ENCODE results near the gene NRDC. TPM values are rescaled to one million over a fixed set of nuclear protein-coding genes. Genes with fewer than 3 reads are reported as not detected.

The NRDC gene
- total RNA-seq, 4 donors from 2014 or later = 92.3 to 141 (median 113) TPM

DNA sequence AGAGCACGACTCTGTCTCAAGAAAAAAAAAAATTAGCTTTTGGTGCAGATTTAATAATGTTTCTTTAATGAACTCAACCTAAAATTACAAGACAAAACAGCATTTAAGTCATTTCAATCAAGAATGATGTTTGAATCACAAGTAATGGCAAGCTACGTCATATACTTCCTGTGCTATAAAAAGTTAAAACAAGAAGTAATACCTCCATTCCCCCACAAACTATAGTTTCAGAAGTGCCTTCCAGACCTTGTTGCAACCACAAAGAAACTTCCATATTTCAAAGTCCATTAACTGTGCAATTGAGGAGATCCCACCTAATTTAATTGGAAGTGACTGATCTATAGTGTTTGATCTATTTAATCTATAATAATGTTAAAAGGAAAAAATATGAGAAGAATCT lies 15.1 kb downstream of the NRDC start:
- TF ChIP-seq, protein P1, sequence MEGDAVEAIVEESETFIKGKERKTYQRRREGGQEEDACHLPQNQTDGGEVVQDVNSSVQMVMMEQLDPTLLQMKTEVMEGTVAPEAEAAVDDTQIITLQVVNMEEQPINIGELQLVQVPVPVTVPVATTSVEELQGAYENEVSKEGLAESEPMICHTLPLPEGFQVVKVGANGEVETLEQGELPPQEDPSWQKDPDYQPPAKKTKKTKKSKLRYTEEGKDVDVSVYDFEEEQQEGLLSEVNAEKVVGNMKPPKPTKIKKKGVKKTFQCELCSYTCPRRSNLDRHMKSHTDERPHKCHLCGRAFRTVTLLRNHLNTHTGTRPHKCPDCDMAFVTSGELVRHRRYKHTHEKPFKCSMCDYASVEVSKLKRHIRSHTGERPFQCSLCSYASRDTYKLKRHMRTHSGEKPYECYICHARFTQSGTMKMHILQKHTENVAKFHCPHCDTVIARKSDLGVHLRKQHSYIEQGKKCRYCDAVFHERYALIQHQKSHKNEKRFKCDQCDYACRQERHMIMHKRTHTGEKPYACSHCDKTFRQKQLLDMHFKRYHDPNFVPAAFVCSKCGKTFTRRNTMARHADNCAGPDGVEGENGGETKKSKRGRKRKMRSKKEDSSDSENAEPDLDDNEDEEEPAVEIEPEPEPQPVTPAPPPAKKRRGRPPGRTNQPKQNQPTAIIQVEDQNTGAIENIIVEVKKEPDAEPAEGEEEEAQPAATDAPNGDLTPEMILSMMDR (IDR thresholded peaks at IDR 0.05; ENCODE audit: low read depth) = no peak

DNA sequence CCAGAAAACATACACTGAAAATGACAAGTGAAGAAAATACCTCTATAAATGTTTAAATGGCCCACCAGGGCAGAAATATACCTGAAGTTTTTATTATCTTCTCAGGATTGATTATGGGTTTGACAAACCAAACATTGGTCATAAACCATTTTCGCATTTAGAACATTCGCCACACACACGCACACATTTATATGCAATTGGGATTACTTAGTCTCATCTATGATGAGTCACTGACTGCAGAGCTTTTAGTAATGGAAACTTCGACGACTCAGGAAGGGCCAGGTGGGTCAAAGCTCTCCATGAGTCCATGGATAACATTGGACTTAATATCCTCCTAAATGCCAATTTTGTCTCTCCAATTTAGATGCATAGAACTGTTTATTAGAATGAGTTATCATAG lies 16.9 kb downstream of the NRDC start:
- TF ChIP-seq, protein P1 (IDR thresholded peaks at IDR 0.05; ENCODE audit: low read depth) = no peak

DNA sequence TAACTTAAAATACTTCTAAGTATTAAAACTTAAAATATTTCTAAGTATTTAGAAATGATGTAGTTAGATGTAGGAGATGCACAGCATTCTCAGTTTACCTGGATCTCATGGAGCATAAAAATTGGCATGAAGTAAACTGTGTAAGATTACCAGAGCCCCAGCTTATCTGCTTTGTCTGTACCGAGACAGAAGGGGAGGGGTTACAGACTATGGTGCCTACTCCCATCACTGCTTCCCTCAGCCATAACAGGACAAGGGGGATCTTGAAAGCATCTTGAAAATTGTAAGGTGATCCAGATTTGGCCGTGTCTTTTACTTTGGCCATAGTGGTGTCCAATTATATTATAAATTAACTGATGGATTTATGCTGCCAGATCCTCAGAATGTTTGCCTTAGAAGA lies 18.8 kb downstream of the NRDC start:
- TF ChIP-seq, protein P1 (IDR thresholded peaks at IDR 0.05; ENCODE audit: low read depth) = no peak

DNA sequence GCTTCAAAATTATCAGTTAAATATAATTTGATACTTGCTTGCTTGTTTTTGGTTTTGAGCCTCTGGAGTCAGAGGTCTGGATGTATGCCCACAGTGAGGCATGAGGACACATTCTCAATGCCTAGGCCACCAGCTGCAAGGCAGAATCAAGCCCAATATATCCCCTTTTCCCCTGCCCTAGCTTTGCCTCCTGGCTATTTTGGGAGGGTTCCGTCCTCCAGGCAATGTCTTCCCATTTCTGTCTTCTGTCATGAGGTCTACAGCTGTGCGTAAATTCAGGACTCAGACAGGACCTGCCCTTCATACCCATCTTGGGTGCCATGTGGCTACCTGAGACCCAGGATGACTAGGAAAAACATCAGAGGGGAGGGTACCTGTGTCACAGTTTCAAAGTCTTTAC lies 19.2 kb downstream of the NRDC start:
- TF ChIP-seq, protein P1 (IDR thresholded peaks at IDR 0.05; ENCODE audit: low read depth) = no peak

DNA sequence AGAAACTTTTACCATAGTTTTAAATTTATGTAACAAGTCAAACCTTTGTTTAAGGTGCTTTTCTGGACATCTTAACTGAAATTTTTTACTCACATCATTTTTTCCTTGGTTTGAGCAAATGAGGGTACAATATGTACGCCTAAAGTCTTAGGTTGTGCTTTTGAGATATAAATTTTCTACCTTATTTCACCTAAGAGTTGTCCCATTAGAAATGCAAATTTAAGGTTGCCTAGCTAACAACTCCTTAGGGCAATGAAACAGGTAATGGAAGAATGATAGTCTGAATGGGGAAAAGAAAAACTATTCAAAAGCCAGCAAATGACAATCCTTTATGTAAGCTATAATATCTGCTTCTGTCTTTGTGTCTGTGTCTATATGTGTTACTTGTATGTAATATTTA lies 19.6 kb downstream of the NRDC start:
- TF ChIP-seq, protein P1 (IDR thresholded peaks at IDR 0.05; ENCODE audit: low read depth) = no peak

DNA sequence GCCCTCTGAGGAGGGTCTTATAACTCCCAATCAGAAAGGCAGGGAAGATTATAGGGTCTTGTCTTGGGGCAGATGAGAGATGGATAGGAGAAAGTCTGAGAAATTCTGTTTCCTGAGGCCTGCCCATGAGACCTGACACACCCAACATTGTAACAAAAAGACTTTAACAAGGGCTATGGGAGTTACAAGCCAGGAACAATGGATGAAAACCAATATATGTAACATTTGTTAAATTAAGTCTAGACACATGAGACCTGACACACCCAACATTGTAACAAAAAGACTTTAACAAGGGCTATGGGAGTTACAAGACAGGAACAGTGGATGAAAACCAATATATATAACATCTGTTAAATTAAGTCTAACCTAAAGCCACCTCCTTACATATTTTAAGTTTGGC lies 21.8 kb downstream of the NRDC start:
- TF ChIP-seq, protein P1 (IDR thresholded peaks at IDR 0.05; ENCODE audit: low read depth) = no peak

DNA sequence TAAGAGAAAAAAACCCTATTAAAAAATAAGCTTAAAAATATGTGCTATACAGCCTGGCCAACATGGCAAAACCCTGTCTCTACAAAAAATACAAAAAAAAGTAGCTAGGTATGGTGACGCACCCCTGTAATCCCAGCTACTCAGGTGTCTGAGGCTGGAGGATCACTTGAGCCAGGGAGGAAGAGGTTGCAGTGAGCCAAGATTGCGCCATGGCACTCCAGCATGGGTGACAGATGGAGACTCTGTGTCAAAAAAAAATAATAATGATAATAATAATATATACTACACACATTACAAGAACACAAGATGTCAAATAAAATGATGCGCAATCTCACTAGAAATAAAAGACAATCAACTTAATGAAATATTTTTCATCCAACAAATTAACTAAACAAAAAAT lies 22.9 kb downstream of the NRDC start:
- TF ChIP-seq, protein P1 (IDR thresholded peaks at IDR 0.05; ENCODE audit: low read depth) = no peak

Data from subcutaneous adipose tissue (tissue), 4 donors.